ENCODE results near the gene ATIC.
A peak's percentile ranks its signal among the peaks of the same experiment; 100 is the strongest.

- TF ChIP-seq CTCF (IDR thresholded peaks at IDR 0.05 in 8 of 11, conservative IDR thresholded peaks at IDR 0.05 in 3 of 11) (peak in 1 of 11 experiments; percentile 9), POLR2A (IDR thresholded peaks at IDR 0.05) (no peak)
These were observed 41.8 kb upstream of the ATIC start for GRCh38 chr2:215270118-215270451.
